Measurements from ENCODE around the gene IQGAP2.

DNA sequence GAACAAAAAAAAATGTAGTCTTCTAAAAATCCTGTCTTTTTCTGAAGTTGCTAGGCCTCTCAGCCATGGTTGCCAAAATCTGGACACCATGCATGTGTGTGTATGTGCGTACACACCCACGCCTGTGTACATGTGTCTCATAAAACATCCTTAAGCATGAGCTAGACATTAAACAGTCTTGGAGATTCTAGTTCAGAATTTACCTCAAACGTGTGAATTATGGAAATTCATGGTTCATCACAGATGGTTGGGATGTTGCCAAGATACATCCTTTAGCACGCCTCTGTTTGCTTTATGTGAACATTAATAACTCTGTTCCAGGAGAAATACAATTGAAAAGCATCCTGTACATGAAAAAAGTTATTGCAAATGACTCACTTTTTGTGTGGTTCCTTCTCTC, 167.1 kb downstream of the IQGAP2 start:
- TF ChIP-seq TCF7L2 (IDR thresholded peaks at IDR 0.05; ENCODE audit: low read depth, low read length), result no peak
- TF ChIP-seq, protein P1, sequence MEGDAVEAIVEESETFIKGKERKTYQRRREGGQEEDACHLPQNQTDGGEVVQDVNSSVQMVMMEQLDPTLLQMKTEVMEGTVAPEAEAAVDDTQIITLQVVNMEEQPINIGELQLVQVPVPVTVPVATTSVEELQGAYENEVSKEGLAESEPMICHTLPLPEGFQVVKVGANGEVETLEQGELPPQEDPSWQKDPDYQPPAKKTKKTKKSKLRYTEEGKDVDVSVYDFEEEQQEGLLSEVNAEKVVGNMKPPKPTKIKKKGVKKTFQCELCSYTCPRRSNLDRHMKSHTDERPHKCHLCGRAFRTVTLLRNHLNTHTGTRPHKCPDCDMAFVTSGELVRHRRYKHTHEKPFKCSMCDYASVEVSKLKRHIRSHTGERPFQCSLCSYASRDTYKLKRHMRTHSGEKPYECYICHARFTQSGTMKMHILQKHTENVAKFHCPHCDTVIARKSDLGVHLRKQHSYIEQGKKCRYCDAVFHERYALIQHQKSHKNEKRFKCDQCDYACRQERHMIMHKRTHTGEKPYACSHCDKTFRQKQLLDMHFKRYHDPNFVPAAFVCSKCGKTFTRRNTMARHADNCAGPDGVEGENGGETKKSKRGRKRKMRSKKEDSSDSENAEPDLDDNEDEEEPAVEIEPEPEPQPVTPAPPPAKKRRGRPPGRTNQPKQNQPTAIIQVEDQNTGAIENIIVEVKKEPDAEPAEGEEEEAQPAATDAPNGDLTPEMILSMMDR (IDR thresholded peaks at IDR 0.05), result no peak
- no peak for TF ChIP-seq POLR2AphosphoS5 (IDR thresholded peaks at IDR 0.05; ENCODE audit: low read depth, low read length)
